Measurements from ENCODE around the gene CD6. TPM values are rescaled to one million over a fixed set of nuclear protein-coding genes. Genes with fewer than 3 reads are reported as not detected.

Gene CD6
- total RNA-seq, 3 donors from 2014 or later: 2.3 to 4.3 (median 2.8) TPM

DNA sequence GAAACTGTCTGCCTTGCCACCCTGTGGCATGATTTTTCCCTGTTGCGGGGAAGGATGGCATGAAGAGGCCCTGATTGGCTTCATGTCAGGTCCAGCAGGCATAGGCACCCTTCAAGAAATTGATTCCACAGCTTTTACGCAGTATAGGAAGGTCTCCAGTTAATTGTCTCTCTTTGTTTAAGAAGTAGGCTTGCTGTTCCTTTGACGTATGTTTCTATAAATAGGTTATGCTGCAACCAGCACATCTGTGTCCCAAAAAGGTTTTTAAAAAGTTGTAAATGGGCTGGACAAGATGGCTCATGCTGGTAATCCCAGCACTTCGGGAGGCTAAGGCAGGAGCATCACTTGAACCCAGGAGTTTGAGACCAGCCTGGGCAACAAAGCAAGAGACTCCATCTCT, 62.6 kb downstream of the CD6 start:
- no peak for ATAC-seq
- TF ChIP-seq, protein P1, sequence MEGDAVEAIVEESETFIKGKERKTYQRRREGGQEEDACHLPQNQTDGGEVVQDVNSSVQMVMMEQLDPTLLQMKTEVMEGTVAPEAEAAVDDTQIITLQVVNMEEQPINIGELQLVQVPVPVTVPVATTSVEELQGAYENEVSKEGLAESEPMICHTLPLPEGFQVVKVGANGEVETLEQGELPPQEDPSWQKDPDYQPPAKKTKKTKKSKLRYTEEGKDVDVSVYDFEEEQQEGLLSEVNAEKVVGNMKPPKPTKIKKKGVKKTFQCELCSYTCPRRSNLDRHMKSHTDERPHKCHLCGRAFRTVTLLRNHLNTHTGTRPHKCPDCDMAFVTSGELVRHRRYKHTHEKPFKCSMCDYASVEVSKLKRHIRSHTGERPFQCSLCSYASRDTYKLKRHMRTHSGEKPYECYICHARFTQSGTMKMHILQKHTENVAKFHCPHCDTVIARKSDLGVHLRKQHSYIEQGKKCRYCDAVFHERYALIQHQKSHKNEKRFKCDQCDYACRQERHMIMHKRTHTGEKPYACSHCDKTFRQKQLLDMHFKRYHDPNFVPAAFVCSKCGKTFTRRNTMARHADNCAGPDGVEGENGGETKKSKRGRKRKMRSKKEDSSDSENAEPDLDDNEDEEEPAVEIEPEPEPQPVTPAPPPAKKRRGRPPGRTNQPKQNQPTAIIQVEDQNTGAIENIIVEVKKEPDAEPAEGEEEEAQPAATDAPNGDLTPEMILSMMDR (IDR thresholded peaks at IDR 0.05): no peak
- no peaks in the 10 kb centered on the region for H3K36me3 ChIP-seq (ENCODE audit: low read depth)
- no peak overlapping the region for H3K4me3 ChIP-seq
- DNase-seq: no peak
- intact Hi-C loops (cut with DNase I, micrococcal nuclease): no loop called here
- no peaks in the 10 kb centered on the region for H3K9me3 ChIP-seq
- H3K4me1 ChIP-seq (ENCODE audit: low read depth): no peaks in the 10 kb centered on the region

DNA sequence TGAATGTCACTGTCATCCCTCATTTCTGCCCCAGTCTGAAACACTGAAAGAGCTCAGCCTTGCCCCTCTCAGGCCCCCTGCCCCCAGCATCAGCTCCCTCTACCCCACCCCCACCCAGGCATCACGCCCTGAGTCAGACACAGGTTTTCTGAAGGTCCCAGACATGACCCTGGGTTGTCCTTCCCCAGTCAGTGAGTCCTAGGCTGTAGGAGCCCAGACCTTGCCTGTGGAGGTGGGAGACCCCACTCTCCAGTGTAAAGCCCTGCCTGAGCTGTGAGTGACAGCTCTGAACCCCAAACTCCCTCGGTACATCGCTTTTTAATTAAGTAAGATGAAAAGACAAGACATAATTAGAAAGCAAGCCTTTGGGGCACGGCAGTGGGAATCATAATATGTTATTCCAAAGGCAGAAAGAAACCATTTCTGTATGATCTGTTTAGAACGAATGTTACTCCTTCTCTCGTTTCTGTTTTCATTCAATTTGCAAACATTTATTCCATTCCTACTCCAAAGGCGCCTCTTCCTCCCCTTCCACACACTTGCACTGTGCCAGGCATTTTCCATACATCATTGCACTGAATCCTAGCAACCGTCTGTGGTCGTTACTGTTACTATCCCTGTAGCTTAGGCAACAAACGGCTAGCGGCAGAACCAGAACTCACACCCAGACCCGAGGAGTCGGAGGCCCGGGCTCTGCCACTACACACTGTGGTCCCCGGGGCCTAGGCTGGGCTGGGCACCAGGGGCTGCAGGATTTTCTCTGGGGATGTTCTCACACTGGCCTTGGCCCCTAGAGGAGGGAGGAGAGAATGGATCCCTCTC, 63.4 kb downstream of the CD6 start:
- Histone ChIP-seq H3K4me3 (no peak overlapping the region), H3K4me1 (ENCODE audit: low read depth) (no peaks in the 10 kb centered on the region), H3K36me3 (ENCODE audit: low read depth) (no peaks in the 10 kb centered on the region), H3K9me3 (no peaks in the 10 kb centered on the region)
- TF ChIP-seq, protein P1 (IDR thresholded peaks at IDR 0.05): no peak
- no peak for DNase-seq
- no peak for ATAC-seq
- intact Hi-C loops (cut with DNase I, micrococcal nuclease): no loop called here

DNA sequence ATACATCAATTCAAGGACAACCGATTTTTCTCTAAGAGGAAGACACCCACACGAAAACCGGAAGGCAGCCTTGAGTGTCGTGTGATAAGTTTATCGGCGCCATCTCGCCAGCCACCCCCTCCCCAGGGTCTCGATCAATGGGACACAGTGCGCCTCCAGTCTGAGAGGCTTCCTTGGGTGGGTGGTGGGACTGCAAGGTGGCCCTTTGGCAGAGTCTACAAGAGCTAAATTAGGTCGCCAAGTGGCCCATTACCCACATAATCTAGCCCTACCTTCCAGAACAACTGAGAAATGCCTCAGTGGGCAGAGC, 64.0 kb downstream of the CD6 start:
- intact Hi-C loops (cut with DNase I, micrococcal nuclease): no loop called here
- Histone ChIP-seq H3K36me3 (ENCODE audit: low read depth) (no peaks in the 10 kb centered on the region), H3K4me1 (ENCODE audit: low read depth) (no peaks in the 10 kb centered on the region), H3K9me3 (no peaks in the 10 kb centered on the region), H3K4me3 (no peak overlapping the region)
- DNase-seq: no peak
- TF ChIP-seq, protein P1 (IDR thresholded peaks at IDR 0.05): no peak
- no peak for ATAC-seq

DNA sequence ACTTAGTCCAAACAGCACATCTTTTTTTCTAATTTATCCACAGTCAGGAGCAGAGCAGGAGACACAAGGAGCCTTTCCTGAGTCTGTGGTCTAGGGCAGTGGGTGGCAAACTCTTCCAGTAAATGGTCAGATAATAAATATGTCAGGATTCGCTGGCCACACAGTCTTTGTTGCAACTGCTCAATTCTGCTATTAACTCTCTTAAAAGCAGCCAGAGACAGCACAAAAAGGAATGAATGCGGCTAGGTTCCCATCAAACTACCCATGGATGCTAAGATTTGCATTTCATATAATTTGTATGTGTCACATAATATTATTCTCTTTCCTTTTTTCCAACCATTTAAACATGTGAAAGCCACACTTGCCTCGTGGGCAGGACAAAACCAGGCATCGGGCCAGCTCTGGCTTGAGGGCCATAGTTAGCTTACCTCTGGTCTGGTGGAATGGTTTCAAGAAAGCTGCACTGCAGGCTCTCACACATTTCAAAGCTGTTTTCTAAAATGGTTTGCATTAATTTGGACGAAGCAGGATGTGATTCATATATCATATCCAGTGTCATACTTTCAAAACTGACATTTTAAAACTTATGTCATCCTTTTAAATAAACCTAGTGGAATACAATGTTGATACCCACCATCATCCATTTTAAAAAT, 66.1 kb downstream of the CD6 start:
- intact Hi-C loops (cut with DNase I, micrococcal nuclease): no loop called here
- TF ChIP-seq, protein P1 (IDR thresholded peaks at IDR 0.05): no peak
- no peak for ATAC-seq
- DNase-seq: no peak
- no peaks in the 10 kb centered on the region for H3K9me3 ChIP-seq
- H3K4me3 ChIP-seq: no peak overlapping the region
- H3K4me1 ChIP-seq (ENCODE audit: low read depth): no peaks in the 10 kb centered on the region
- H3K36me3 ChIP-seq (ENCODE audit: low read depth): no peaks in the 10 kb centered on the region

DNA sequence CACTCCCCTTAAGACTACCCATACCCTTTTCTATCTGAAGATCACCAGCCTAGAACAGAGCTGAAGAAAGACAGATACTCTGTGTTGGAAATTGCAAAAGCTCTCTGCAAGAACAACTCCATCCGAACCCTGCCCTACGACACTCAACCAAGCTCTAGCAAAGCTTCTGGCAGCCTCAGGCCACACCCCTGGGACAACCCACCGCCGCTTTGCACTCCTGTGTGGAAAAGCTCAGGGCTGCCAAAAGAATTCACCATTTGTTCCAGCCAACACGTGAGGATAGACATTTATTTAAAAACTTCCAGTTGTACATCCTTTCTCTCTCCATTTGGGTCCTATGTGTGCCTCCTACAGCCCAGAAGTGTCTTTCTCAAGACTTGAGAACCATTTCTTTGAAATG, 68.4 kb downstream of the CD6 start:
- no peaks in the 10 kb centered on the region for H3K4me1 ChIP-seq (ENCODE audit: low read depth)
- TF ChIP-seq, protein P1 (IDR thresholded peaks at IDR 0.05): no peak
- intact Hi-C loops (cut with DNase I, micrococcal nuclease): no loop called here
- no peak for ATAC-seq
- H3K36me3 ChIP-seq (ENCODE audit: low read depth): no peaks in the 10 kb centered on the region
- DNase-seq: no peak
- H3K4me3 ChIP-seq: no peak overlapping the region
- no peaks in the 10 kb centered on the region for H3K9me3 ChIP-seq
